ENCODE measurements around the gene ZNF618.

DNA sequence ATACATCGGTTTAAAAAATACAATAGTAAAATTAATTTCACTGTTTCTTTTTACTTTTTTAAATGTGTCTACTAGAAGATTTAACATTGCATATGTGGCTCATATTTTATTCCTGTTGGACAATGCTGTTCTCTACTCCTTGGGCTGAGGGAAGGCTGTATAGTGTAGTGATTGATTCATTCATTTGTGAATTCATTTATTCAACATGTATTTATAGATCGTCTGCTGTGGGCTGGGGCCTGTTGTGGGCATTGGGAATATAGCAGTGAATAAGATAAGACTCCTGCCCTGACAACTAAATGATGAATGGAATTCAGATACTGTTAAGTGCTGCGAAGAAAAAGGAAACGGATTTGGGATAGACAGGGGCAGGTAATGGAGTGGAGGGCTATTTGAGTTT, 55.7 kb downstream of the ZNF618 start:
- TF ChIP-seq, protein P1, sequence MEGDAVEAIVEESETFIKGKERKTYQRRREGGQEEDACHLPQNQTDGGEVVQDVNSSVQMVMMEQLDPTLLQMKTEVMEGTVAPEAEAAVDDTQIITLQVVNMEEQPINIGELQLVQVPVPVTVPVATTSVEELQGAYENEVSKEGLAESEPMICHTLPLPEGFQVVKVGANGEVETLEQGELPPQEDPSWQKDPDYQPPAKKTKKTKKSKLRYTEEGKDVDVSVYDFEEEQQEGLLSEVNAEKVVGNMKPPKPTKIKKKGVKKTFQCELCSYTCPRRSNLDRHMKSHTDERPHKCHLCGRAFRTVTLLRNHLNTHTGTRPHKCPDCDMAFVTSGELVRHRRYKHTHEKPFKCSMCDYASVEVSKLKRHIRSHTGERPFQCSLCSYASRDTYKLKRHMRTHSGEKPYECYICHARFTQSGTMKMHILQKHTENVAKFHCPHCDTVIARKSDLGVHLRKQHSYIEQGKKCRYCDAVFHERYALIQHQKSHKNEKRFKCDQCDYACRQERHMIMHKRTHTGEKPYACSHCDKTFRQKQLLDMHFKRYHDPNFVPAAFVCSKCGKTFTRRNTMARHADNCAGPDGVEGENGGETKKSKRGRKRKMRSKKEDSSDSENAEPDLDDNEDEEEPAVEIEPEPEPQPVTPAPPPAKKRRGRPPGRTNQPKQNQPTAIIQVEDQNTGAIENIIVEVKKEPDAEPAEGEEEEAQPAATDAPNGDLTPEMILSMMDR (IDR thresholded peaks at IDR 0.05; ENCODE audit: poor library complexity), result no peak
- TF ChIP-seq EZH2 (IDR thresholded peaks at IDR 0.05; ENCODE audit: borderline replicate concordance) (no peak), EZH2phosphoT487 (IDR thresholded peaks at IDR 0.05; ENCODE audit: low read depth, severe bottlenecking, unreplicated experiment) (no peak)
